Hematopoietic multipotent progenitor cell (in vitro differentiated cells): ENCODE measurements around the gene BMPER. TPM values are rescaled to one million over a fixed set of nuclear protein-coding genes. Genes with fewer than 3 reads are reported as not detected.

Experiments used
- DNase-seq, 3 donors: peaks; one replicate each; pipeline ENCODE4 v3.0.0-alpha.2; 2011 to 2015; ENCODE audit warnings: low read depth in 2 of 3, low spot score in 2 of 3
- total RNA-seq: library from RNA; depleted of rRNA; stranded (reverse); fragments of >200 nt; gene quantifications from one replicate; pipeline ENCODE4 v1.2.3, GENCODE V29; 2012

The BMPER gene
- total RNA-seq, 1 donor: under 0.01 TPM

DNA sequence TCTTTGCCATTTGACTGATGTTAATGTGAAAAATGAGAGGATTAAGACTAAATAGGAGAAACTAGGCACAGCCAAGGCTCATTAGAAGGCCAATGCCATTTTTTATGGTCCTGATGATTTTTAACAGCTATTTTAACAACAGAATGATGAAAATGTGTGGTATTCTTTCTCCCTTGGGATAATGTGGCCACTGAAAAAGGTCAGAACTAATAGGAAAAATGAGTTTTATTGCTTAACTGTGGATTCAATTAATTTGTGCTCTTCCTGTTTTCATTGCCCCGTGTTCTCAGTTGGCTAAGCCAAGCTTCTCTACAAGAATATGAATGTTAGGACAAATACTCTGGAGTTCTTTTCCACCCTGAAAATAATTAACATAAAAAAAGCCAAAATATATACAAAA lies 56.6 kb downstream of the BMPER start:
- no peak for DNase-seq

DNA sequence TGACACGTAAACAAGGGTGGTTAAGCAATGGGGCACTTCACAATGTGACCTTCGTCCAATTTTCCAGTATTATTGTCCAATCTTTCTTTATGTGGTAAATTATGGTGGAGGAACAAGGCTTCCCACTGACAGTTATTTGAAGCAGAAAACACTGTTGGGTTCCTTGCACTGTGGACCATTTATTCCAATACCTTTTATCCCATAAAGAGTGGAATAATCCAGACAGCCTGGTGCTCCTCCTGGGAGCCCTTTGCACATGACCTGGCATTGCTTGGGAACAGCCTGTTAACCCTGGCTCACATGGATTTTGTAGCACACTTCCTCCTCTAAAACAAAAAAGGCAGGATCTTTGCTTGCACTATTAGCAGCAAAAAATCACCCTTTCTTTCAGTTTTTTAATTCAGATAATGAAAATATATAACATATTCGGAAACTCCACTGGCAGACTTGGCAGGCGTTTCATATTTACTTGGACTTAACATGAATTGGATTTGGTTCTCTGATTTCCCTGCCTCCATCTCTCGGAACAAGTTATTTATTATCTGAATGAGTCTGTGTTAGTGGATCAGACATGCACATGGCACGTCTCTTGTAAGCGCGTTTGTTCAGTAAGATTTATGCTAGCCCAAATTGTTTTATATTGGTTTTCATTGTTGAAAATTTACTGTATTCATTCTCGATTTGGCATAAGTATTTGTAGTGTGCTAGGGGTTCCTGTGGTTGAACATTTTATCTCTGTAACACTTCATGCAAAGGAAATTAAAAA lies 59.3 kb downstream of the BMPER start:
- DNase-seq: no peak

DNA sequence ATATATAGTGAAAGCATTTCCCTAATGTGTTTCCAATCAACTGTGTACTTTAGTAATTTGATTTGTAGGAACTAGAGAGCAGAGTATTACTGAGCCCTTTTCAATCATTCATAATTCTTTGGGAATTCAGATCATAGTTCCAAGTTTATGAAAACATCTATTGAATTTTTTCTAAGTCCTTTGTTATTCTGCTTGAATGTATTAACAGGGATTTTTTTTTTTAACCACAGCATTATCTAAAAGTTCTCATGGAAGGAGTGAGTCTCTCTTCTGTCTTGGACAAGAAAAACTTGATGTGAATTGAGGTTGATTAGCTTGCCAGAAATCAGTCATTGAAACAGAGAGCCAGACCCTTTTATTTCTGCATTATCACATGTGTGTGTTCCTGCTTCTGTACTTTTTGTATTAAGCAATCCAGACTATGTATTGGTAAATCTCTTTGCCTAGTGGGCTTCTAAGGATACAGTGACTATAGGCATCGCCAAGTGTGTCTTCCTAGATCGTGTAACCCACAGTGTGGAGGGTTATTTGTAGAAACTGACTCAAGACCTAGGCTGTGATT lies 59.9 kb downstream of the BMPER start:
- DNase-seq: no peak

DNA sequence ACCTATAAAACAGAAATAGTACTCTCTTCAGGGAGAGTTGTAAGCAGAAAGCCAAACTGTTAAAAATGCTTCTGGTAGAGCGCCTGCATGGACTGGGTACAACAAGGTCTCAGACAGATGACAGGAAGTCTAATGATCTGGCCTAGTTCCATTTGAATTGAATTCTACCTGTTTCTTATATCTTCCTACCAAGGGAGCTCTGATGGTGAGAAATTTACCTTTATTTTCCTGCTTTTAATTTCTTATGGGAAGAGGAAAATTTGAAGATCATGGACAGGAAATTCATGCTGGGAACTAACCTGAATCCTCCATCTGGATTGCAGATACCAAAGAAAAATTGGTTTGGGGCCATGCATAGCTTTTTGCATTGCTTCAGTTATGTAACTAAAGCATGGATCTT lies 63.3 kb downstream of the BMPER start:
- DNase-seq: no peak

DNA sequence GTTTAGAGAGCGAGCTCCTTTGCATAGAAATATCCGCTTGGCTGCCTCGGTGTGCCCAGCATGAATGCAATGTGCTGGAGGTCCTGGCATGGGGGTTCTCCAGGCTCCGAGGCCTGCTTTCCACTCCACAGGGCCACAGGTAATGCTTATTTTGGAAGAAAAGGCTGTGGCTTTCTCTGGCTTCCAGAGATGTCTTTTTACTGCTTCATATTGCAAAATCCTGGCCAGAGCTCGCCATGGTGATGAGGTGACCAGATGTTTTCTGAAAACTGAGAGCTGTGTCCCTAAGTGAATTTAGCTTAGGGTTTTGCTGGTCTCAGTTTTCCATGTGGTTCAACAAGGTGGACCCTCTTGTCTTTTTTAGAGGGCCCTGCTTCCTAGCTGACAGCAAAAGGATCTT lies 65.2 kb downstream of the BMPER start:
- DNase-seq: no peak

DNA sequence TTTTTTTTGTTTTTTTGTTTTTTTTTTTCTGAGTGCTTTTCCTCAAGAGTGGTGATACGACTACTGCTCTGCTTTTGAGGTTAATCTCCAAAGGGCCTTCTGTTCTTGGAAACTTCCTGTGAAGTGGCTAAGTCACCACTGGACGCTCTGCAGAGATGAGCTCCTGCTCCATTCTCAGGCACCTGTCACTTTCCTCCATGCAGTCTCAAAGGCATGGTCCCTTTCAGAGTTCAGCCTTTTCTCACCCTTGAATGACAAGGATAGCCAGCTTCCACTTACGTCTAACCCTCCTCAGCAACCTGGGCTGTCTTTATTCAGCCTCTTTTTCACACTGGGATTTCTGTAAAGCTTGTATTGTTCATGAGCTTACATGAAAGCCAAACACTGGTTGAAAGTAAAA lies 65.8 kb downstream of the BMPER start:
- DNase-seq: no peak

DNA sequence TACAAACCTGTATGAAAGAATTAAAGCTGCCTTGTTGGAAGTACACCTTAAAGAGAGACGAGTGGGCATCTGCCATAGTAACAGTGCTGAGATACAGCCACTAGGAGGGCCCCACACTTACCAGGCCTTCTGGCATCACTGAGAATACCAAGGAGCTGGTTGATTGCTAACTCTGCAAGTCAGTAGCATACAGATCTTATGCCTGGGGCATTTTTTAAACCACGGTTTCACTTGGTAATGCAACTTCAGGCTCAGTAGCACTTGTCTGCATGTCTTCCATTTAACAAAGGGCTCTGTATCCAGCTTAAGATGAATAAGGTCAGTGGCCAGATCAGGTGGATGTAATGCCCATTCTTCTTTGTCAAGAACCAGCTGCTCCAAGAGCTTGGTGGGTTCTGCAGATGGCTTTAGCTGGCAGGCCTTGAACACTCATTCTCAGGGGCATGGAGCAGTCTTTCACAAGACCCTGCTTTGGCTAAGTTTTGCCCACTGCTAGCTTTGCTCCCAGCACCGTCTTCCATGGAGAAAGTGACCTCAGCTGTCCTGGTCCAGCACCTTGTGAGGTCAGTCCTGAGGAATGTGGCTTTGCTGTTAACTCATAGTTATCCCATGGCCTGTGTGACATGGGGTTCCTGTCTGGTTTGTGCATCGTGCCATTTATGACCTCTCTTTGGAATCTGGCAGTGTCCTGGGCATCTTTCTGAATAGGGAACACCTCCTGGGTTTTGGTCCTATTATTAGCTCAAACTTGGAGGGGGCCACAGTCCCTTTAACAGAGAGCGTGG lies 68.1 kb downstream of the BMPER start:
- no peak for DNase-seq

DNA sequence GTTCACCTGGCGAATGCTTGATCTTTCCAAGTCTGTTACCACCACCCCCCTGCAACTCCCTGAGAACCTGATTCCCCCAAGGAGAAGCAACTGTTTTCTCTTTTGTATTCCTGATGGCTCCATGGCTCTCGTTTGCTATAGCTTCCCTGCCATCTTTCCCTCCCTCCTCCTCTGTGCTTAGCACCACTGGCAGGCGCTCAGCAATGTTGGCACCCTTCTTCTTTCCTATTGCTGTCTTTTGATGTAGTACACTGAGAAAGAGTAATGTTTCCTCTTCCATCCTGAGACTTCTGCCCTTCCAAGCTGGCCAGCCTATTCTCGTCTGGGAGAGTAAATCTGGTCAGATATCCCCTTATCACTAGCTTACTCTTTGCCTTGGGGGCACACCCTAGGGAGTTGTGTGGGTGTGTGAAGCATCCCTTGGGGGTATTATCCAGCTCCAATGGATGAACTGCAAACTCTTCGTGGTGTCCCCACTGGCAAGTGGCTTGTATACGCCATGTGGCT lies 74.0 kb downstream of the BMPER start:
- no peak for DNase-seq

DNA sequence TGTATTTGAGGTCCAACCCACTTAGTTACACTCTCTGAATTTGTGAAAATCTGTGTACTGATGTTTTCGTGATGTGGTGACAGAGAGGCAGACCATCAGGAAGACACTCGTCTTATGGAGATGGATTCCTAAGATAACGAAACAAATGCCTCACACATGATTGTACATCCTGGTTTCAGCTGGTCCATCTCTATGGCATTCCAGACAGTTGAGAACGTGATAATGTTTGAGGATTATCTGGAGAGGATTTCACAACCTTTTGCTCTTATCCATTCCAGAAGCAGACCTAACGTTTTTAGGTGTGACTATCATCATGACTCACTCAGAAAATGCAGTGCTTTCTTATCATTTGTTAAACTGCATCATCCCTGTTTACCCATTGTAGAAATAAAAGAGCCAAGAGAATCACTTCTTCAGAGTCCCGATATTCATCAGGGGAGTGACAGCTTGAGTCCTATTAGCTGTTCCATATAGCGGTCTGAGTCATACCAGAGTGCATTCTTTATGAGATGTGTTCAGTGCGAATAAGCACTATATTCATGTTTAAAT lies 74.5 kb downstream of the BMPER start:
- DNase-seq: no peak

DNA sequence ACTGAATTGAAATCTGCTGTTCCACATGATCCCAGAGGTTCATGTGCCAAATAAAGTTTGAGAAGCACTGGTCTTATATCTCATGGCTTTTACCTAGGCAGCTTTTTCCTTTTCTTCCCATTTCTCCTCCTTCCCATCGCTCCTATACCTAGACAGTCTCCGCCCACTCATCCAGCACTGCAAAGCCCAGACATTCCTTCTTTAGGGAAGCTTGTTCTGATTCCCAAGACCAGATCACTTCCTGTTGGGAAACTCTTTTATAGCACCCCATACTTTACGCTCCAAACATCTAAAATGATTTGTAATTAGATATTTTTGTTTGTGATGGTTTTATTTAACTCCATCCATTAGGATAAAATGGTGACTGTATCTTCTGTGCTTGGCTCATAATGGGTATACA lies 75.9 kb downstream of the BMPER start:
- DNase-seq: no peak

DNA sequence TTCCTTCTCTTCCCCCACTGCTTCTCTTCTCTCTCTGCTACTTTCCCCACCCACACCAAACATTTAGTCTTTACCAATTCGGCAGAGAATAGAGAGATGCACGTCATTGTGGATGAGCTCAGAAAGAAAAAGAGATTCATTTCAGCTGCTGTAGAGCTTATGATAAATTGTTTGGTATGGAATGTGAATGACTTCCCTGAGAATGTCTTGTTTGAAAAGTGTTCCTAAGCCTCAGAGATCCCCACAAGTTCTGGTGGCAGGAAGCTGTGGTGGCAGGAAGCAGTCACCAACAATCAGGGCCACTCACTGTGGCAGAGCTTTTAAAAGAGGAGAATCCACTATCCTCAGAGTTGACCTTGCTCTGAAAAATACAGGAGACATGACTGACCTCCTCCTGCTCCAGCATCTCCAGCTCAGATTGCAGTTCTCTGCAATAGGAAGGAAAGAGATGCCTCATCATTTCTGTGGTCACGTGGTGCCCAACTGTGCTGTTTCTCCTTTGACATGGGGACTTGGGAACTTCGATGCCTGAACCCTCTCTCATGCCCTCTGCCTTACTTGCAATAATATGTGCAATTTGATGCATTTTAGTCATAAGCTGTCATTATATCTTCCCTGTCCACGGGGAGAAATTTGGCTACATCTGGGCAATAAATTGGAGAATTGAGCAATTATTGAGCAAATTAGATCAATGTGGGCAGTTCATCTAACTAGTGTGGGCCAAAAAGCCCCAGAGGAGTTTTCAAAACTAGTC lies 76.5 kb downstream of the BMPER start:
- DNase-seq: no peak

DNA sequence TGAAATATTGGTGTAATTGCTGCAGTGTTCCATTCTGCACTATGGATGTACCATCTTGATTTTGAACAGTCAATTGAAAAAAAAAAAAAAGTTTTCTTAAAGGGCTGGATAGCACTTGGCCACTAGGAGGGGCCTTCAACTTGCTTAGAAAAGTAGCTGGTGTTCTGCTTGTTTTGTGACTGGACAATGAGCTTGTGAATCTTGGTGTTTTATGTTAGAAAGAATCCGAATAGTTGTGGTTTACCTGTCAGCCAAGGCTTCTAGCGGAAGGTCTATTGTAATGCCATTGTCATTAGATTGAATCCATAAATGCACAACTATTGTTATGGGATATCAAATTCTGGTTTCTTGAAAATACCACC lies 77.1 kb downstream of the BMPER start:
- no peak for DNase-seq

DNA sequence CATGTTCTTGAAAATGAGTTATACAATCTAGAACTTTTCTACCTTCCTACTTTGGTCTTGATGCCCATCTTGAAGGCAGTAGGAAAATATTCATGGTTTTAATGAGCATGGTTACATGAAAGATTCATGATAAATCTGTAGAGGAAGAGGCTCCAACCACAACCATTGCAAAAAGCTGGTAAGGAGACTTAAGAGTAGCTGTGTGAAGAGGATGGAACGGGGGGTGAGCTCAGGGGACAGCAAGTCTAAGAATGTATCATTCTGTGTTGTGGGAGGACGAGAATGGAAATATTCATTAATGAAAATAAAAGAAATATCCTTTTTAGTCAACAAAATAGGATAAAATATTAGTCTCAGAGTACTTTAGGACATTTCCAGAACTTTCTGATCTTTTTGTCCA lies 81.1 kb downstream of the BMPER start:
- DNase-seq: no peak

DNA sequence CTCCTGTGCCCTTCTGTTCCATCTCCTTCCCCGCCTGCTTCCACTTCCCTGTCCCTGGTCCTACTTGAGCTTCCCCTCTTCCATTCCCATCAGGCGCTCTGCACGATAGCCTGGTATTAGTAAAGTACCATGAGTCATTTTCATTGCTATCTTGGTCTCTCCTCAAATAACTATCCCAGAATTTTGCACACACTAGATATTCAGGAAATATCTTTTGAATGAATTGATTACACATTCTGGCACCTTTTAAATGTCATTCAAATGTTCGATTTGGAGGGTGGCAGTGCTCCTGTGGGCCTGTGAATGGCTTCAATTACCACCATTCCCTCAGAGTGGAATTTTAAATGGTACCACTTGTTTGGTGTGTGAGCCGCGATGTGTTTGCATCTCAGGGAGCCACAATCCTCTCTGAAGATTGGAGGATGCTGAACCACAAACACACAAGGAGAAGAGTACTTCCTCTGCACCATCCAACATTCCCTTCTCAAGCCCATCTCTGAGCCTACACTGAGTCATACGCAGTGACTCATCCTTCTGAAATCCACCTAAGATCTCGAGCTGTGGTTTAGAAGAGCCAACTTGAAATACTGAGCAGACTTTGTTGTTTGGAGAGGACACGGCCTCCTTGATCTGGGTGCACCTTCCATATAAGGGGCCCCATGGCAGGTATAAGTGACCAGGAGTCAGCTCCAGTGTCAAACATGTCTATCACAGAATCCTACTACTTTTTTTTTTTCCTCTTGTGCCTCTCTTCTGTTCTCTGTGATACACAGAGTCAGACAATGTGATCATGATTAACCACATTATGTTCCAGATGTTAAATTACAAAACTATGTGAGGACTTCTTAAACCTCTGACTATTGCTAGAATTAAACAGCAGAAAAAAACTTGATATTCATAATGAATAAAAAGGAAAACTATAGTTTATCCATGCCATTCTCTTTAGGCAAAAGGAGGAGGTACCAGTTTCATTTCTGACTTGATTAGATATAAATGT lies 81.9 kb downstream of the BMPER start:
- no peak for DNase-seq

DNA sequence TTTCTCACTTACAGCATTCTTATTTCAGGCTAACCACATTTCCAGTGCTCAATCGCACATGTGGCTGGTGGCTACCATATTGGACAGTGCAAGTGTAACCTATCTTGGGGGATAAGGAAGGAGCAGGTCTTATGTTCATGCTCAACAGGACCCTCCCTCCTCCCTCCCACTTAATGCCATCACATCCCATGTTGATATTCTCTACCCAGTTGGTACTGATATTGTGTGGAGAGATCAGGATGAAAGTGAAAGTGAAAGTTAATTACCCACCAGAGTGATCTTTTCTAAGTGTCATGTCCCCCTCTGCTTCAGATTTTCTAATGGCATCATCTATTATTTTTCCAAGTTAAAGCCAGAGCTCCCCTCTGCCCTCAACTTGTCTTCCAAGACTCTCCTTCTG lies 91.6 kb downstream of the BMPER start:
- no peak for DNase-seq

DNA sequence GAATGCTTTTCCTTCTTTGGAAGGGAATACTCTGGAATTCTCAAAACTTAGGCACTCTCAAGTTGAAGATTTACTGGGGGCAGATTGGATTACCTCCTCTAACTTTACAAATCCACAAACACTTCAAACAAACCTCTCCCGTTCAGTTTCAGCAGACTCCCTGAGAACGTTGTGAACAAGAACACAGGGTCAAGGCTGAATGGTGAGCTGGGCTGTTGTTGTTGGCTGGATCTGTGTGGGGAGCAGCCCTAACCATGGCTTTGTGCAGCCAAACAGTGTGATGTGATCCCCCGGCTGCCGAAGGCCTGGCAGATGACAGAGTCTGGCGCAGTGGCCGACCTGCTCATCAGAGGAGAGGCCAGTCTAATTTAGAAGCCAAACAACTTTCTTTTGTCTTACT lies 93.1 kb downstream of the BMPER start:
- DNase-seq: no peak

DNA sequence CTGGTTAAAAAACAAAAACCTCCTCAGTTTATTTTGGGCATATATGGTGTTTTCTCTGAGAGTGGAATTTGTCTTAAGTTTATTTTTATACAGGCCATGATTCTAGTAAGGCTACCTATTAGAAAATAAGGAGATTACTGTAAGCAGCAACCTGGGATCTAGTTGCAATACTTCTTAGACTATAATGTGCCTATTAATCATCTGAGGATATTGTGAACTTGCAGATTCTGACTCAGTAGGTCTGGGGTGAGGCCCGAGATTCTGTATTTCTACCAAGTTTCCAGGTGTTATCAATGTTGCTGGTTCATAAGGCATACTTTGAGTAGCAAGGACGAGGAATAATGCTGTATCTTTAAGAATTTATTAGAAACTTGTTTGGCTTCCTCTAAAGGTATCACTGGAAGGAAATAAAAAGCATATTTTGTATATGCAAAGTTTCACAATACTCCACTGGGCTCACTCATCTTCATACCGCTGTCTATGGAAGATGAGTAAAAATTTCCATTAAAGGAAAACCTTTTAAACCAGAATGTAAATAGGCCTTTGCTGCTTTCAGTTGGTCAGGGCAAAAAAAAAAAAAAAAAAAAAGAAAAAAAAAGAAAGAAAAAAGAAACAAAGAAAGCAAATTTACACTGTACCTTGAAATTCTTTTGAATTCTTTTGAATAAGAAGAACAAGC lies 105.8 kb downstream of the BMPER start:
- DNase-seq: no peak

DNA sequence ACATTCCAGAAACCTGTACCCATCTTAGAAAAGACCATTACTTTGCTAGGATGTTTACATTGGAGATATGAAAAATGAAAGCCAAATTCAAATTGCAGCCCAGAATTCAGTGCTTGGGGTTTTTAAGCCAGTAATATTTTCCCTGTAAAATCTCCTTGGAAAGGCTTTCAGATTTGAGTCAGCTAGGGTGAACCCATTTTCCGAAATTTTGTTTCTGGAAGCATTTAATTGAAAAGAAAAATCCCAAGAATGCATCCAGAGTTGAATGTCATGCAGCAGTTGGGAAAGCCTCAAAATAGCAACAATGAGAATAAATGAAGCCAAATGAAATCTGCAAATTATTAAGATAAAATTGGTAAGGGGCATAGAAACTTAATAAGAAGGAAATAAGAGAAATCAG lies 106.4 kb downstream of the BMPER start:
- DNase-seq: no peak

DNA sequence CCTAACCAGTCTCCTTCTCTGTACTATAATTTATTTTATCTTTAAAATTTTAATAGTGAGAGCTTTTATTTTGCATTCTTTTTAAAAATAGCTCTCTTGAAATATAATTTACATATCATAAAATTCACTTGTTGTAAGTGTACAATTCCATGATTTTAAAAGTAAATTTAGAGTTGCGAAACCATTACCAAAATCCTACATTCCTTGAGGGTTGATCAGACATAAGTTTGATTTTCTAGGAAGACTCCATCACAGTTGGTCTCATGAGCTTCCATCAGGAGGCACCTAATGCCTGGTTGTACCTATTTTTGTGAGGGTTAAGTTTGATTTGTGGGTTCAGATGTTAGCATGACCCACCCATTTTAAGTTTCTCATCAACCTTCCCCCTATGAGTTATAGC lies 108.1 kb downstream of the BMPER start:
- DNase-seq: no peak
